C4-2B (cell line): Measurements from ENCODE around the gene SLC25A25.

Experiments used
- CTCF ChIP-seq: fragments of 450-650 bp; conservative IDR thresholded peaks from 2 replicates; pipeline ENCODE4 v1.5.1; 2017; ENCODE audit warnings: mild to moderate bottlenecking
- ZFX ChIP-seq: fragments of 450-650 bp; IDR thresholded peaks from 2 replicates; pipeline ENCODE4 v1.6.1; 2017

- no peak for TF ChIP-seq CTCF
- TF ChIP-seq ZFX, result no peak
These were observed 86.1 kb downstream of the SLC25A25 start for GRCh38 chr9:128153947-128154695.
